Measurements from ENCODE around the gene POLR1E.

Gene POLR1E

GRCh38 chr9:37520641-37521040 is 34.9 kb downstream of the POLR1E start:
- no peak for DNase-seq
- intact Hi-C loops (cut with DNase I) = no loop called here

- DNase-seq = no peak
- intact Hi-C loops (cut with DNase I) = no loop called here
Measured at GRCh38 chr9:37521111-37521510, 35.4 kb downstream of the POLR1E start.

GRCh38 chr9:37522971-37523370 is 37.2 kb downstream of the POLR1E start:
- intact Hi-C loops (cut with DNase I) = no loop called here
- no peak for DNase-seq

GRCh38 chr9:37523916-37524315 is 38.2 kb downstream of the POLR1E start:
- intact Hi-C loops (cut with DNase I) = no loop called here

GRCh38 chr9:37528652-37529471 is 43.1 kb downstream of the POLR1E start:
- intact Hi-C loops (cut with DNase I) = no loop called here
- peak in 14 of 42 donors; percentile 6 to 54 (median 22) for DNase-seq

More at GRCh38 chr9:37523916-37524315, 38.2 kb downstream of the POLR1E start:
- no peak for DNase-seq

GRCh38 chr9:37531699-37532098 is 46.0 kb downstream of the POLR1E start:
- intact Hi-C loops (cut with DNase I) = no loop called here
- DNase-seq = no peak

GRCh38 chr9:37534412-37534811 is 48.7 kb downstream of the POLR1E start:
- intact Hi-C loops (cut with DNase I) = no loop called here
- DNase-seq = no peak

GRCh38 chr9:37534901-37535300 is 49.2 kb downstream of the POLR1E start:
- intact Hi-C loops (cut with DNase I) = no loop called here
- no peak for DNase-seq

GRCh38 chr9:37538099-37538498 is 52.4 kb downstream of the POLR1E start:
- DNase-seq = no peak
- intact Hi-C loops (cut with DNase I) = no loop called here

GRCh38 chr9:37539634-37540033 is 53.9 kb downstream of the POLR1E start:
- intact Hi-C loops (cut with DNase I) = no loop called here
- DNase-seq = no peak

- intact Hi-C loops (cut with DNase I) = no loop called here
- DNase-seq = peak in 25 of 42 donors; percentile 9 to 69 (median 30)
Measured at GRCh38 chr9:37540634-37541033, 54.9 kb downstream of the POLR1E start.

GRCh38 chr9:37541465-37541864 is 55.7 kb downstream of the POLR1E start:
- intact Hi-C loops (cut with DNase I) = no loop called here
- DNase-seq = no peak

GRCh38 chr9:37542488-37542887 is 56.7 kb downstream of the POLR1E start:
- no peak for DNase-seq
- intact Hi-C loops (cut with DNase I) = no loop called here

GRCh38 chr9:37542895-37543294 is 57.1 kb downstream of the POLR1E start:
- intact Hi-C loops (cut with DNase I) = no loop called here
- no peak for DNase-seq

GRCh38 chr9:37543468-37543867 is 57.7 kb downstream of the POLR1E start:
- DNase-seq = no peak
- intact Hi-C loops (cut with DNase I) = no loop called here

- DNase-seq = no peak
- intact Hi-C loops (cut with DNase I) = no loop called here
Measured at GRCh38 chr9:37547328-37547878, 61.7 kb downstream of the POLR1E start.

- no peak for DNase-seq
- intact Hi-C loops (cut with DNase I) = no loop called here
Measured at GRCh38 chr9:37549527-37549926, 63.8 kb downstream of the POLR1E start.

- no peak for DNase-seq
- intact Hi-C loops (cut with DNase I) = no loop called here
Measured at GRCh38 chr9:37550781-37551180, 65.0 kb downstream of the POLR1E start.

GRCh38 chr9:37551468-37551867 is 65.7 kb downstream of the POLR1E start:
- intact Hi-C loops (cut with DNase I) = no loop called here
- DNase-seq = no peak

GRCh38 chr9:37551888-37552287 is 66.1 kb downstream of the POLR1E start:
- intact Hi-C loops (cut with DNase I) = no loop called here
- DNase-seq = no peak

Measured in head of caudate nucleus (tissue), 42 donors.